Nephron progenitor cell (in vitro differentiated cells): ENCODE results near the gene BLVRB.

ENCODE experiments used
- DNase-seq: peaks from one replicate; pipeline ENCODE4 v3.0.0; 2021
- H3K27ac Mint-ChIP-seq: 2 replicates; pipeline ENCODE4 v1.8.0; 2021; ENCODE audit warnings: mild to moderate bottlenecking, moderate library complexity, mixed read lengths
- H3K27me3 Mint-ChIP-seq: 2 replicates; pipeline ENCODE4 v1.8.0; 2021; ENCODE audit warnings: mild to moderate bottlenecking, low read depth, mixed read lengths; ENCODE audit not compliant: poor library complexity
- H3K36me3 Mint-ChIP-seq: 2 replicates; pipeline ENCODE4 v1.8.0; 2021; ENCODE audit warnings: low read depth, mixed read lengths
- H3K4me1 Mint-ChIP-seq: 2 replicates; pipeline ENCODE4 v1.8.0; 2021; ENCODE audit warnings: mixed read lengths
- H3K4me3 Mint-ChIP-seq: 2 replicates; pipeline ENCODE4 v1.8.0; 2021; ENCODE audit warnings: mild to moderate bottlenecking, moderate library complexity, mixed read lengths
- H3K9me3 Mint-ChIP-seq: 2 replicates; pipeline ENCODE4 v1.8.0; 2021; ENCODE audit warnings: mild to moderate bottlenecking, moderate library complexity, mixed read lengths
- CTCF ChIP-seq: fragments of 200-600 bp; sonication (generic); IDR thresholded peaks from 2 replicates; pipeline ENCODE4 v1.5.0; 2021; ENCODE audit warnings: antibody characterized with exemption

The BLVRB gene

GRCh38 chr19:40511487-40511886, 45.9 kb upstream of the BLVRB start:
- TF ChIP-seq CTCF = no peak
- Mint-ChIP-seq H3K27ac (no peak overlapping the region), H3K4me3 (no peak overlapping the region), H3K4me1 (no peaks in the 10 kb centered on the region), H3K27me3 (peaks cover 98% of the 10 kb centered on the region), H3K36me3 (no peaks in the 10 kb centered on the region), H3K9me3 (peaks cover 14% of the 10 kb centered on the region)
- DNase-seq = no peak

- no peaks in the 10 kb centered on the region for H3K4me1 Mint-ChIP-seq
- no peak for DNase-seq
- H3K36me3 Mint-ChIP-seq = no peaks in the 10 kb centered on the region
- peaks cover 98% of the 10 kb centered on the region for H3K27me3 Mint-ChIP-seq
- no peak for TF ChIP-seq CTCF
- H3K9me3 Mint-ChIP-seq = peaks cover 14% of the 10 kb centered on the region
- H3K27ac Mint-ChIP-seq = no peak overlapping the region
- no peak overlapping the region for H3K4me3 Mint-ChIP-seq
Observed at GRCh38 chr19:40510526-40511115, 45.1 kb upstream of the BLVRB start.

- no peak overlapping the region for H3K4me3 Mint-ChIP-seq
- no peak for TF ChIP-seq CTCF
- no peaks in the 10 kb centered on the region for H3K36me3 Mint-ChIP-seq
- H3K27me3 Mint-ChIP-seq = peaks cover 98% of the 10 kb centered on the region
- H3K4me1 Mint-ChIP-seq = no peaks in the 10 kb centered on the region
- no peak overlapping the region for H3K27ac Mint-ChIP-seq
- DNase-seq = no peak
- H3K9me3 Mint-ChIP-seq = peaks cover 7% of the 10 kb centered on the region
Observed at GRCh38 chr19:40508739-40509260, 43.3 kb upstream of the BLVRB start.

- TF ChIP-seq CTCF = no peak
- H3K27me3 Mint-ChIP-seq = peaks cover 97% of the 10 kb centered on the region
- peaks cover 3% of the 10 kb centered on the region for H3K9me3 Mint-ChIP-seq
- H3K4me1 Mint-ChIP-seq = no peaks in the 10 kb centered on the region
- no peak overlapping the region for H3K27ac Mint-ChIP-seq
- H3K4me3 Mint-ChIP-seq = no peak overlapping the region
- no peak for DNase-seq
- no peaks in the 10 kb centered on the region for H3K36me3 Mint-ChIP-seq
Observed at GRCh38 chr19:40507892-40508291, 42.3 kb upstream of the BLVRB start.

GRCh38 chr19:40506099-40506498, 40.6 kb upstream of the BLVRB start:
- no peak overlapping the region for H3K27ac Mint-ChIP-seq
- no peak for DNase-seq
- no peaks in the 10 kb centered on the region for H3K9me3 Mint-ChIP-seq
- no peak for TF ChIP-seq CTCF
- no peak overlapping the region for H3K4me3 Mint-ChIP-seq
- H3K36me3 Mint-ChIP-seq = no peaks in the 10 kb centered on the region
- no peaks in the 10 kb centered on the region for H3K4me1 Mint-ChIP-seq
- peaks cover 95% of the 10 kb centered on the region for H3K27me3 Mint-ChIP-seq

GRCh38 chr19:40503320-40503695, 37.8 kb upstream of the BLVRB start:
- no peak for DNase-seq
- Mint-ChIP-seq H3K4me3 (no peak overlapping the region), H3K9me3 (no peaks in the 10 kb centered on the region), H3K27ac (no peak overlapping the region), H3K27me3 (peaks cover 73% of the 10 kb centered on the region), H3K4me1 (no peaks in the 10 kb centered on the region), H3K36me3 (no peaks in the 10 kb centered on the region)
- no peak for TF ChIP-seq CTCF
